ENCODE data around the gene PIAS3.

Gene PIAS3

DNA sequence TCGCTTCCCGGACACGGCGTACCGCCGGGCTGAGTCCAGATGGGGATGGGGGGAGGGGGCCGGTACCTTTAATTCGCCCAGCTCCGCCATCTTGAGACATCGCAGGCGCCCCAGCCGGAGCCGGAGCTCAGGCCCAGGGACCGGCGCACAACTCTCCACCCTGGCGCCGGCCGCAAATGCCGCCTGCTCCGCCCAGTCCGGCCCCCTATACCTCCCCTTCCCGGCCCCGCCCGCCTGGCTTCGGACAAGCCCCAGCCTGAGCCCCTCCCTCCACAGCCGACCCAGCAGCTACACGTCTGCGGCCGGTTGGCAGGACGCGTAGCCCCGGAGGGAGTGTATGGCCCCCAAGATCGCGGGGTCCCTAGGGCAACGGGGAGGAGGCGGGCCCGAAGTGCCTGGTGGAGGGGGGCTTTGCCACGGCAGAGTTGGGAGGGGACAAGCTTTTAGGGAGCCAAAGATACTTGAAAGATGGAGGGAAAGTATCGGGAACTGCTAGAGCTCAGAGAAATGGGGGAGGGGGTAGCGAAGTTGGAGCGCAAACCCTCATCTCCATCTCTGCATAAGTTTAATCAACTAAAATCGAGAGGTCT is at the start of gene PIAS3:
Gene PIAS3, minus strand, starts transcription at position 181 of the 590 bp plus-strand sequence. Its CDS starts 91 bp downstream, at position 90.
- DNase-seq (ENCODE audit: low read depth): peak; percentile 77

DNA sequence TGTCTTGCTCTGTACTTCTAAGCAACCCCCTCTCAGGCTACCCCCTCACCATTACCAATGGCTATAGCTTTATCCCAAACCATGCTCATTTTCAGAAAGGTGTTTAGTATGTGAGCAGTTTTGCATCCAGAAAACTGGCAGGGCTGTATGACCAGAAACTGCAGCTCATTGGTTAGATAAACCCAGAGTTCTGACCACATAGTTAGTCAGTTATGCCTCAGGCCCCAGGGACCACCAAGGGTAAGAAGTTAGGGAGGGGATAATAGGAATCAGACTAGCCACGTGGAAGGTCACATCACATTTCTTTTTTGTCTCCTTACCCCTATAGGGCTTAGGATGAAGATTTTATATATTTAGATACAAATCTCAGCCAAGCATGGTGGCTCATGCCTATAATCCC is 49.8 kb upstream of the PIAS3 start:
- no peak for DNase-seq (ENCODE audit: low read depth)

DNA sequence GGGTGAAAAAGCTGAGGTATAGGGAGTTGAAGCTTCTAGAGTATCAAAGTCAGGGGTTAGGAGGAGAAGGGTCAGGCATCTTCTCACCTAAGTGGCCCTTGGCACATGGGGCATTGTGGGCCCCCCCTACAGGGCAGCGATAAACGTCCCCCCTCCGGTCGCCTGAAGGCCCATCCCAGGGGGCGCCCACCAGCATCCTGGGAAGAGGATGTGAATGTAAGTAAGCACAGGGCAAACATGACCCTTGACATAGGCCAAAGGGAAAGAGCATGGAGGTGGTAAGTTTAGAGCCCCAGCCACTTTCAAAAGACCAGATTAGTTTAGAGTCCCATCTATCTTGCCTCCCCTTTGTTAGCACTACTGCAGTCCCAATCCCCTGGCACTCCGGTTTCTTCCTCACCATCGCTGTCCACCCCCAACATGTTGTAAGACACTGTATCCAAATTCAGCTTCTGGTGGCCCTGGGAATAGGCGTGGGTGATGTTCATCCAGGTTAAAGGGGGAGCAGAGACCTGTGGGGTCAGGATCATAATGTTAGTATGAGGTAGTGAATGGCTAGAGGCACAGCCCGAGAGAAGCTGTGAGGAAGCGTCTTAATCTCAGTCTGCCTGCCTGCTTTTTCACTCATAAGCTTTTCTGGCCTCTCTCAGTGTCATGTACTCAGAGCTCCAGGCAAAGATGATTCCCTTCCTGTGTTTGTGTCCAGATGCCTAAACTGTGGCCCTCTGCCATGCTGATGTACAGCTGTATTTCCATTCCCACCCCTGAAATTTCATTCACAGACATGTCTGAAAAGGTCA is 48.3 kb upstream of the PIAS3 start:
- no peak for DNase-seq (ENCODE audit: low read depth)

DNA sequence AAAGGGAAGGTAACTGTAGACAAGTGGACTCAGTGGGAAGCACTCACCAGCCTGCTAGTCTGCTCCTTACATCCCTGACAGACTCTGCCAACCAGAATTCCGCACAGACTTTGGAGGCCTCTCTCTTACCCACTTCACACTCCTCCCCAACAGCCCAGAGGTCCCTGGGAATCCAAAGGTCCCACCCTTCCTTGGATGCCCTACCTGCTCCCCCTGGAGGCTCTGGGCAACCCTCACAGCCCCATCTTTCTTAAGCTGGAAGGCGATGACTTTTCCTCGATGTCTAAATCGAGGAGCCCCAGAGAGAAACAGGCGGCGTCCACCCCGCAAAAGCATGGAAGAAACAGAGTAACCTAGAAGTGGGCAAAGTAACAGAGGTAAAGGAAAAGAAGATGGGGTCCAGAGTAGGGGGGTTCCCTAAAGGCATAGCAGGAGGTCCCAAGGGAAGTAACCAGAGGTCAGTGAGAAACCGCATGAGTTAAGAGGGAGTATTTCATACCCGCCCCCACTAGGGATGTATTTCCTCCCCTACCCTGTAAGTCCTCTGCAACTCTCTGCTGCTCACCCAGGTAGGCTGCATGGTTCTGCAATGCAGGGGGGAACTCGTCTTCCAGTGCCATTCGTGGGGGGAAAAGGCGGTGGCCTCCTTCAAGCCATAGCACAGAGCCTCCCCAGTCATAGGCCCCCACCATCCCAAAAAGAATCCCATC is 42.6 kb upstream of the PIAS3 start:
- no peak for DNase-seq (ENCODE audit: low read depth)

DNA sequence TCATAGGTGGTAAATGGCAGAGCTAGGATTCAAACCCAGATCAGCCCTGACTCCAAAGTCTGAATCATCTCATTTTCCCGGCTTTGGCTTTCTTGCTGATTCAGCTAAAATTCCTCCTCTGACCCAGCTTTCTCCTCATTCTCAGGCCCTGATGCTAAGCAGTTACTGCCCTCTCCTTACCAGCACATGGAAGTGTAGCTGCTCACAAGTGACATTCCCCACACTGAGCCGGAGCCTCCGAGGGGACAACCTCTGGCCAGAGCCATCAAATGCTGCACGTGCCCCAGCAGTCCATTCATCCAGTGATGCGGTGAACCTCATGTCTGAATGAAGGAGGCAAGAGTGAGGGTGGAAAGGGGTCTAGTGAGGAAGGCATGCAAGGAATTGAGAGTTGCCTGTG is 39.9 kb upstream of the PIAS3 start:
- no peak for DNase-seq (ENCODE audit: low read depth)

DNA sequence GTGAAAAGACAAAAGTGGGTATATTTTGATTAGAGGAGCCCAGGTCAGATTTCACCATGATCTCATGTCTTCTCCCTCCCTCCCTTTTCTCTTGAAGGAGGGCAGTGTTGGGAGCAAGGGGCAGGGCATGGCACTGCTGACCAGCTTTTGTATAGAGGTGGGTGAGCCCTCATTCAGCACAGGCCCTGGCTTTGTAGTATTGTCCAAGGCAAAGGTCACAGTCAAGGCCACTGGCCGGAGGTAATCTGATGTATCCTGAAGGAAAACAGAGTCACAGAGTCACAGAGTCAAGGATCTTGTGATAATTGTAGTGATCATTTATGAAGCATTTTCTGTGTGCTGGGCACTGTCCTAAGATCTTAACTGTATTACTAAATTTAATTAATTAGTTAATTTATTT is 39.1 kb upstream of the PIAS3 start:
- no peak for DNase-seq (ENCODE audit: low read depth)

DNA sequence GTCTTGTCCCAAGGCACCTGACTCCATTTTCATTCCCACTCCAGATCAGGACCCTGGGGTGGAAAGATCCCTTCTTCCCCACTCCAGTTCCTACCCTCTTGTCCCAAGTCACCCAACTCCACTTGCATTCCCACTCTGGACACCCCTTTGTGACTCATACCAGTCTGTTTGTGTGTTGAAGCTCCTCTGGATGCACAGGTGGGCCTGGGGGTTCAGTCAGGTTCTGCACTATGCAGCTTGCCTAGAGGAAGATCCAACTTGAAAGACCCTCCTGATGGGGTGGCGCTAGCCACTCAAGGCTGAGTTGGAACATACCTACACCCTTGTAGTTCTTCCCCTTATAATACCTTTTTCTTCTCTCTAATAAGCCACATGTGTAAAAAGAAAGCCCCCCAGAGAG is 36.6 kb upstream of the PIAS3 start:
- DNase-seq (ENCODE audit: low read depth): no peak

DNA sequence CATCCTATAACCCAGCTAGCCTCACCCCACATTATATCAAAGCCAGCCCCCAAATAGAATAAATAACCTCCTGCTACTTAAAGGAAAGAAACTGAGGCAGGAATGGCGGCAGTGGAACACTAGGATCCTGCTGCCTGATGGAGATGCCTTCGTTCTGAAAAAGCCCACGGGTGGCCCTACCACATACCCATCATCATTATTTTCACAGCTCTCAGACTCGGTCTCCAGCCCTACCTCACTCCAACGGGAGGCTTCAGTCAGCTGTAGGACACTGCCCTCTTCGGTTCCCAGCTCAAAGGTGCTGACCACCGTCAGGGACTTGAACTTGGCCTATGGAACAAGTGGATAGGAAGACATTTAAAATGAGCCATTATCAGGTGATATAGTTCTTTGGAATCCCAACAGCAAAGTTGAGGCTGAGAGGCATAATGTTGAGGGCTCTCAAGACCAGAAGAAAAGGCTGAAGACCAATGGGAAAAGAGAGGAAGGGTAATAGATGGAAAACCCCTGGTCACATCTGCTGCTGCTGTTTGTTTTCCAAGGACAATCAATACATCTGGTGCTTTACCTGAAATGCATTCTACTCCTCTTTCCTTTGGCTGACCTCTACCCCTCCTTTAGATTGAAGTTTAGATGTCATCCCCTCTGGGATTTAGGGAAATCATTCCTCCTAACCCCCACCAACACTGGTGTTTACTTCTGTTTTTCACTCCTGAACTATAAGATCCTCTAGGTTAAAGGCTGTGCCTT is 34.6 kb upstream of the PIAS3 start:
- no peak for DNase-seq (ENCODE audit: low read depth)

DNA sequence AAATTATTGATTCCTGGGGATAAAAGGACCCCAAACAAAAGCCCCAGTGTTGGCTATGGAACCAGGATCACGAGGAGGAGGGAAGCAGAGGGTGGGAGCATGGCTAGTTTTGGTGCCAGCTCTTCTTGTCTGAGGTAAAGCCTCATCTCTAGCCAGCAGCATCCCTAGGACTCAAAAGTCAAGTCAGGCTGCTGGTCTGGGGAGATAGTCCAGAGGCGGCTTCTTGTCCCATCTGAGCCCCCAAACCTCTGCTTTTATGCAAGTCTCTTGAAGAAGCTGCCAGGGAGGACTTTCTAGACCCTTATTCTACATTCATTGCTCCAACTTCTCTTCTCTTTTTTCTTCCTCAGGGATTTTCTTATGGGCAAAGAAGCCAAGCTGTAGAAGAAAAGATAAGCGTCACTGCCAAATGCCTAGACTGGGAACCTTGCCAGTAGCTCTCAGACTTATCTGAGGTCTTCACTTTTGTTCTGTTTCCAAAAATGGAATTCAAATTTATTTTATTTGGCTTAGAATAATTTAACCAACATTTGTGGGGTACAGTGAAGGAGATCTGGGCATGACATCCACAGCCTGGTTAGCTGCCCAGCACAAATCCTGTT is 33.7 kb upstream of the PIAS3 start:
- DNase-seq (ENCODE audit: low read depth): no peak

DNA sequence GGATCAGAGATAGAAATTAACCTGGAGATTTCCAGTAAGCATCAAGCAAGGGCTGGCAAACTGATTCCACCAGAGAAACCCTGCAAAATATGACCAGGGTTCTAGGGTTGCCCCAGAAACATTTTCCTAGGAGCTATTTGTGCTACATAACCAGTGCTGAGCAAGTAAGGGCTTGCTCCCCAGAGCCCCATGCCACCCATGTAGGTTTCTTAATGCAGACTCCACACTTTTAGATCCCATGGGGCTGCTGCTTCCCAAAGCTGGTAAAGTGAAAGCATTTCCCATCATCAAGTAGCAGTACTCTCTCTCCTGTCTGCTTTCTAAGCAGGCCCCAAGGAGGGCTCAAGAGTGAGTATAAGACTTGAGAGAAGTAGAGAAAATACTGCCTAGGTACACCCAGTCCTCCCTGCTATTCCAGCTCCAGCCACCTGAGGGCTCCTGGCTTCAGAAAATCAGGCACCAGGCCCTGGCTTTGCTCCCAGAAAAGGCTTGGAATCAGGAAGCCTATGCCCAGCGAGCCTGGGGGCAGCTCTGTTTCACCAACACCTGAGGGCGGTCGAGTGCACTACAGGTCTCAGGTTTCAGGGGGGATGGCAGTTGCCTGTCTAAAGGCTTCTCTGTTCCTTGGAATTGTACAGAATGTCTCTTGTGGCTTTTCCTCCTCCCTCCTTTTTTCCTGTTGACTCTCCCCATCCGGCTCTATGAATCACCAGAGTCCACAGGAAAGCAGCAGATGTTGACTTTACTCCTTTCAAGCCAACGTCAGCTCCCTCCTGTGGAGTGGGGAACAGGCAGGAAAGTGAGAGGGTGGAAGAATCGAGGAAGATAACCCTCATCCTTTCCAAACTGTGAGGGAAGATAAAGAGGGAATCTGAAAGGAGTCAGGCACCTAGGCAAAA is 33.0 kb upstream of the PIAS3 start:
- DNase-seq (ENCODE audit: low read depth): no peak

DNA sequence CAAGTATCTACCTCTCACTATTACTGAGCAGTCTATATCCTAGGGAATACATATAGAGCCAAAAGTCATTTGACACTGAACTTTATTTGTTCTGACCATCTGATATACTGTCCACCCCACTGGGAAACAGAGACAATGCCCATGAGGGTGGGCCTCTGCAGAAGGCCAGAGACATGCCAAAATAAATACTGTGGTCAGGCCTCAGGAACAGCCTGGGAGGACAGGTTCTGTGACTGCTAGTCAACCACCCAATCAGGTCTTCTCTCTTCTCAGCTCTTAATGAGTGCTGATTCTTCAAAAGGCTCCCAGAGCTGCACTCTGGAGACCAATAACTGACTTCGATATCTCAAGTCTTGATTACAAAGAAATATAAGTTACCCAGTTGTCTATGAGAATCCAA is 32.3 kb upstream of the PIAS3 start:
- no peak for DNase-seq (ENCODE audit: low read depth)

DNA sequence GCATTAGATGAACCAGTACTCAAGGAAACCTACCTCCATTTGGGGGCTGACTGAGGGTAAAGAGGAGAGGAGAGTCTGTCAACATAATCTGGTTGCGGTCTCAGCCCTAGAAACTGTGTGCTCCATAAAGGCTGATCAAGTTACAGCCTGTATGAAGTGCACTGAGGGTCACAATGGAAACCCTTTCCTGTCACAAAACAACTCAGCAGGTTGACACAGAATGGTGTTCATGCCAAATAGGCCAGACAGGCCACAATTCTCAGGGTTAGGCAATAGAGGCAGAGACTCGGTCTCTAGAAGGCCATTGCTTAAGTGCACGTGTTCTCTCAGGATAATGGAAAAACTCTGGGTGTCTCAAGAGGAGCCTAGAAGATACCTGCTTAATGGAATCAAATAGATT is 30.8 kb upstream of the PIAS3 start:
- DNase-seq (ENCODE audit: low read depth): no peak

DNA sequence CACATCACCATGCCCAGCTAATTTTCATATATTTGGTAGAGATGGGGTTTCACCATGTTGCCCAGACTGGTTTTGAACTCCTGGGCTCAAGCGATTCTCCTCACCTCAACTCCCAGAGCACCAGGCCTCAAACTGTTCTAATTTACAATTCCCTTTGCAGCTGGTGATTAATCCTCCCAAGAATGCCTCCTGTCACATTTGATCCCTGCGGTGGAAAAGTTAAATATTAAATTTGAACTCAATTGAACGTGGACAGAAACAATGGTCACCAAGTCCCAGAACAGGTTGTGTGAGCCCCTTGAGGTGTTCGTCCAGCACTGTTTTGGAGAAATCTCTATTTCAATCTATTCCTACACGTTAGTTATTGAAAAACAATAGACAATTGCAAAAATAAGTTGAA is 28.8 kb upstream of the PIAS3 start:
- no peak for DNase-seq (ENCODE audit: low read depth)

DNA sequence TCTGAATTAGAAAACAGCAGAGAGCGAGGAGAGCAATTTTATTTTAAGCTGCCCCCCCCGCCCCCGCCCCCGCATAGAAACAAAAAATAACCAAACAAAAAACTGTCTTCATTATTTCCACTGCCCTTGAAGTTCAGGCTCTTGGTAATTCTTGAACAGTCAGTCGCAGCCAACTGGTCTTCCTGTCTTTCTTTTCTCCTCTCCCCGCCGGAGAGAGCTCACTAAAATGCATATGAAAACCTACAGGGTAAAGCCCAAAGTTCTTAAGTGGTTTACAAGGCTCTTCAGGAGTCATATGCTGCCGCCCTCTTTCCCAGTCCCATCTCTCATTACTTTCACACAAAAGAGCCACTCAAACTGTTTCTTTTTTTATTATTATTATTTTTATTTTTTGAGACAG is 27.9 kb upstream of the PIAS3 start:
- no peak for DNase-seq (ENCODE audit: low read depth)

DNA sequence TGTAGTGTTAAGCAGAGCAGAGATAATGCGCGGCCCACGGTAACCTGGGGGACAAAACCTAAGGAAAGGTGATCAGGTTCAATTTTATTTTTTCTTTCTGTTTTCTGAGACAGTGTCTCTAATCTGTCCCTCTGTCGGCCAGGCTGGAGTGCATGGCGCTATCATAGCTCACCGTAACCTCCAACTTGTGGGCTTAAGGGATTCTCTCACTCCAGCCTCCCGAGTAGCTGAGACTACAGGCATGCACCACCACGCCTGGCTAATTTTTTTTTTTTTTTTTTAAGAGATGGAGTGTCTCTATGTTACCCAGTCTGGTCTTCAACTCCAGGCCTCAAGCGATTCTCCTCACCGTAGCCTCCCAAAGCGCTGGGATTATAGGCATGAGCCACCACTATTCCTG is 27.5 kb upstream of the PIAS3 start:
- no peak for DNase-seq (ENCODE audit: low read depth)

DNA sequence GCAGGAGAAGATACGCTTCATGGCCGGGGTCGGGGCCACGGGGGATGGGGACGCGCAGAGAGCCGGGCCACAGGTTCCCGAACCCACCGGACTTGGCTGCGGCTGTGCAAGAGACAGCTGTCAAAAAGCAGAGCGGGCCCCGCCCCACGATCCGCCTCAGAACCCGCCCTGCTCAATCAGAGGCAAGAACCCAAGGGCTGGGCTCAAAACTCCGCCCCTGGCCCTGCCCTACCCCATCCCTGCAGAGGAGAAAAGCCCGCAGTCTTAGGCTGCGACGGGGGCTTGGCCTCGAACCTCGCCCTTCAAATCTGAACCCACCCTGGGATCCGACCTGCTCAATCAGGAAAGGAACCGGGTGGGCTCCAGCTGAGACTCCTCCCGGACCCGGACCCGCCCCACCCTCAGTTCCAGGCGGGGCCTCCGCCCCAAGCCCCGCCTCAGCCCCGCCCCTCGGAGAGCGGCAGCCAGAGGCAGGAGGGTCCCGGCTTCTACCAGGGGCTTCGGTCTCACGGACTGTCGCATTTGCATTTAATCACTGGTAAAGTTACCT is 26.9 kb upstream of the PIAS3 start, which contains the start of gene ANKRD35:
Gene ANKRD35, minus strand, starts transcription at position 129 of the 550 bp plus-strand sequence. Its CDS starts 108 bp downstream, at position 21.
- peak; percentile 76 for DNase-seq (ENCODE audit: low read depth)

DNA sequence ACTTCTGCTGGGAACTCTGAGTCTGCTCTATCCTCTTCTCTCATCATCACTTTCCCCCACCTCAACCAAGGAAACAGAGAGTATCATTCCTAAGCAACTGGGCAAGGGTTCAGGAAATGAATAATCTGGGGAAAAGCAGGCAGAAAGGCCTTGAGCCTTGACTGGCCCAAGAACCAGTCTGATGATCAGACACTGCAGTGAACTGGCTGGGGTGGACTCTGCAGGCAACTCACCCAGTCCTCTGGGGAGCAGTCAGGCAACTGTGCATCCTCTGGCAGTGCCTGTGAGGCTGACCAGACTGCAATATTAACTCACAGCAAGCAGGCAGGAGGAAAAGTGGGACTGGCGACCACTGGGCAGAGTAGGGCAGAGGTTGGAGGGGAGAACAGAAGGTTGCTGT is 25.8 kb upstream of the PIAS3 start:
- no peak for DNase-seq (ENCODE audit: low read depth)

DNA sequence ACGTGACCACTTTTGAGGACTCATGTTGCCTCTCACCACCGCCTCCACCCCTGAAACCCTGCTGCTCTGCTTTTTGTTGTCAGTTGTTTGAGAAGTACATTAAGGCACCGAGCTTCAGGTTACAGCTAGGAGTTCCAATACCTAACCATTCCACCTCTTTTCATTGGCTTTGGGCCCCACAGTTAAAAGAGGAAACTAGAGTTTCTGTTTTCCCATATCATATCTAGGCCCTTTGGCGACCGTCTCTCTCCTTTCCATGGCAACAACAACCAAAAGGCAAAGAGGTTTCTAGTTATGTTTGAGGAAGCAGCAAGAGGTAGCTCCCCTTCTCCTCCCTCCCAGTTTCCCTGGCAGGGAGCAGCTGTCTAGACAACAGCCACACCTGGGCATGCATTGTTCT is 20.9 kb upstream of the PIAS3 start:
- no peak for DNase-seq (ENCODE audit: low read depth)

DNA sequence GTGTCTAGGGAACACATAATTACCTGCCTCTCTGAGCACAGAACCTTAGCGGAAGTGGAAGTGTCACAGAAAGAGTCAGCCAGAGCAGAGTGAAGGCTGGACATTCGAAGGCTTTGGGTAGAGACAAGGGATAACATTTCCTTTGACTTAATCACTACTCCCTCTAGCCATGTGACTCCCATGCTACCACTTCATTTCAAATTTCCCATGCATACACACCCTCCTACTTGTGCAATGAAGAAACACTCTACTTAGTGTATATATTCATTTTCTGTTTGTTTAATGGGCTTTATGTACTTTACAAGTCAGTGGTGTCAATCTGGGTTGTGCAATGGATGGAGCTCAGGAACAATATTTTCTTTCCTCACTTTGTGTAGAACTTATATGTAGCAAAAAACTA is 19.8 kb upstream of the PIAS3 start:
- no peak for DNase-seq (ENCODE audit: low read depth)

DNA sequence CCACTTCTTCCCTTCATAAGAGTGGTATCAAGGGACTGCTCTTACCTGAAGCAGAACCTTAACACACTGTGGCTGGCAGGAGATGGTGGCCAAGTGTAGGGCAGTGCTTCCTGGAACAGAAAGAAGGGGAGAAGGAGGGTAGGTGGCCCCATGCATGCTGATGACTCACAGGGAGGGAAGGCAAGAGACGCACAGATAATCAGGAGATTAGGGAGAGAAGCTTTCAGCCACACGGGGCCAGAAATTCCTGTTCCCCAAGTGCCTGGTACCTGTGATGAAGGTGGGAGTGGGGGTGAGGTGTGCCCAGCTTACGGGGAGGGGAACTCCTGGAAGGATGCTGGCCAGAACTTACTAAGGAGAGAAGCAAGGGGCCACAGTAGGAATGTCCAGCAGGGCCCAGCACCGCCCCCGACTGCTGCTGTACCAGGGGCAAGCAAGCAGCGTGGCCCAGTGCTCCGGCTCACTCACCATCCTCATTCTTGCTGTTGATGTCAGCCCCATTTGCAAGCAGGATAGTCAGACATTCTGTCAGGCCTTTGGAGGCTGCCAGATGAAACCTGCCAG is 19.1 kb upstream of the PIAS3 start:
- no peak for DNase-seq (ENCODE audit: low read depth)
